D721Med (cell line): ENCODE data around the gene TFCP2.

Experiments used
- DNase-seq: peaks from one replicate; pipeline ENCODE4 v3.0.0; 2011; ENCODE audit warnings: low spot score; ENCODE audit not compliant: insufficient read length
- FAIRE-seq: peaks from 2 replicates; lab custom pipeline; 2011; peaks lifted over from hg19 to GRCh38; lab: Jason Lieb, UNC
- TF ChIP-seq, protein P1 (sequence below): IDR thresholded peaks from 2 replicates; pipeline ENCODE4 v1.5.1; 2012; ENCODE audit warnings: mild to moderate bottlenecking, control low read depth; ENCODE audit not compliant: insufficient read depth; ENCODE audit errors: missing control alignments

The TFCP2 gene

DNA sequence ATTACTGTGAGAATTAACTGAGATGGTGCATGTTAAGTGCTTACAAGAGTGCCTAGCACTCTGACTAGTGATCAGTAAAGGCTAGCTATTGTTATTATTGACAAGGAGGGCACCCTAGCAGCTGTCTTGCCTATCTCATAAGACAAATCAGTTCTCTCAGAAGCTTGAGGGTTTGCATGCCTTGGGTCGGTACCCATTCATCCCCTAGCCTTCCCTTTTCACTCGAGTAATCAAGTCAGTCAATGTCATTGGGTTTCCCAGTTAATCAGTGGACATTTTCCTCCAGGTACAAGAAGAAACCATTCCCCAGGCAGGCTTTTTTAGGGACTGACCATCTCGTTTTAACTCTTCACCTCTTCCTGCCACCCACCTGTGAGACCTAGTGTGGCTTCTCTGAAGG, 10.4 kb upstream of the TFCP2 start:
- TF ChIP-seq, protein P1, sequence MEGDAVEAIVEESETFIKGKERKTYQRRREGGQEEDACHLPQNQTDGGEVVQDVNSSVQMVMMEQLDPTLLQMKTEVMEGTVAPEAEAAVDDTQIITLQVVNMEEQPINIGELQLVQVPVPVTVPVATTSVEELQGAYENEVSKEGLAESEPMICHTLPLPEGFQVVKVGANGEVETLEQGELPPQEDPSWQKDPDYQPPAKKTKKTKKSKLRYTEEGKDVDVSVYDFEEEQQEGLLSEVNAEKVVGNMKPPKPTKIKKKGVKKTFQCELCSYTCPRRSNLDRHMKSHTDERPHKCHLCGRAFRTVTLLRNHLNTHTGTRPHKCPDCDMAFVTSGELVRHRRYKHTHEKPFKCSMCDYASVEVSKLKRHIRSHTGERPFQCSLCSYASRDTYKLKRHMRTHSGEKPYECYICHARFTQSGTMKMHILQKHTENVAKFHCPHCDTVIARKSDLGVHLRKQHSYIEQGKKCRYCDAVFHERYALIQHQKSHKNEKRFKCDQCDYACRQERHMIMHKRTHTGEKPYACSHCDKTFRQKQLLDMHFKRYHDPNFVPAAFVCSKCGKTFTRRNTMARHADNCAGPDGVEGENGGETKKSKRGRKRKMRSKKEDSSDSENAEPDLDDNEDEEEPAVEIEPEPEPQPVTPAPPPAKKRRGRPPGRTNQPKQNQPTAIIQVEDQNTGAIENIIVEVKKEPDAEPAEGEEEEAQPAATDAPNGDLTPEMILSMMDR, result no peak
- no peak for DNase-seq
- no peak for FAIRE-seq

DNA sequence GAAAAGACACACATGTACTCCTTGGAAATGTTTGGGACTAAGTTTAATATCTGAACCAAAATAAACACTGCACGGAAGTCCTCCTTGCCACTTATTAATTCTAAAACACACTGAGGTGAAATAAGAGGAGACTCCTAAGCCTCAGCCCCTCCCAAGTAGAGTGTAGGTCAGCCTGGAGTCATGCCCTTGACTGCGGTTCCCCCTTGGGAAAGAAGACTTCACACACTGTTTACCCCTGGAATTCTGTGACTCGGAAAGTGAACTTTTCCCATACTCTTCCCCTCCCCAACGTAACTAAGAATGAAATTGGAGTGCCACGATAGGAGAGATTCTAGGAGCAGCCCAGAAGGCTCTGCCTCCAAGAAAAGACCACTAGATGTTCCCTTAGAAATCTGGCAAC, 8.6 kb upstream of the TFCP2 start:
- FAIRE-seq (no peak), DNase-seq (no peak)
- TF ChIP-seq, protein P1, result no peak

DNA sequence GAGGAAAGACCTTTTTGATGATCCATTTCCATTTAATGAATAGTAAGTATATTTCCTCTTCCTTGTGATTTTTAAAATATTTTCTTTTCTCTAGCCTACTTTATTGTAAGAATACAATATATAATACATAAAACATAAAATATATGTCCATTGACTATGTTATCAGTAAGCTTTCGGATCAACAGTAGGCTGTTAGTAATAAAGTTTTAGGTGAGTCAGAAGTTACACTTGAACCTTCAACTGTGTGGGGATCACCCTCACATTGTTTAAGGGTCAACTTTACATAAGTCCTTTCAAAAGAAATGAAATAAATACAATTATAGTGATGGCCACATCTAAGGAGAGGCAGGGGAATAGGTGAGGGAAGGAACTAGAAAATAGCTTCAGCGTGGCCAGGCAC, 5.0 kb upstream of the TFCP2 start:
- FAIRE-seq (no peak), DNase-seq (no peak)
- TF ChIP-seq, protein P1, result no peak

DNA sequence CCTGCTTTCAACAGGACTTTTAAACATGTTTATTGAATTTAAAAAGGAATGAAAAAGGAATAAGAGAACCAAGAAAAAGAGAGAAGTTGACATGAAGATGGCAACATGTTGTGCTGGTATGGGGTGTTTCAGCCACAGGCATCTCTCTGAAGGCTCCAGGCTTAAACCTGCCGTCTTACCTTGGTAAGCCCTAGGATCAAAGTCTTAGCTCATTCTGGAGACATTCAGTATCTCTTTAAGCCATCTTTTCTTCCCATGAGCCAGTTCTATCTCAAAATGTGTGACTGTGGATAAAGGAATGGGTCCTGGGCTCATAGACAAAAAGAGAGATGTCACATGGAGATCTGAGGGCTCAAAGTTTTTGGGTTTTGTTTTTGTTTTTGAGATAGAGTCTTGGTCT, 1.6 kb upstream of the TFCP2 start:
- no peak for DNase-seq
- TF ChIP-seq, protein P1, result no peak
- no peak for FAIRE-seq

DNA sequence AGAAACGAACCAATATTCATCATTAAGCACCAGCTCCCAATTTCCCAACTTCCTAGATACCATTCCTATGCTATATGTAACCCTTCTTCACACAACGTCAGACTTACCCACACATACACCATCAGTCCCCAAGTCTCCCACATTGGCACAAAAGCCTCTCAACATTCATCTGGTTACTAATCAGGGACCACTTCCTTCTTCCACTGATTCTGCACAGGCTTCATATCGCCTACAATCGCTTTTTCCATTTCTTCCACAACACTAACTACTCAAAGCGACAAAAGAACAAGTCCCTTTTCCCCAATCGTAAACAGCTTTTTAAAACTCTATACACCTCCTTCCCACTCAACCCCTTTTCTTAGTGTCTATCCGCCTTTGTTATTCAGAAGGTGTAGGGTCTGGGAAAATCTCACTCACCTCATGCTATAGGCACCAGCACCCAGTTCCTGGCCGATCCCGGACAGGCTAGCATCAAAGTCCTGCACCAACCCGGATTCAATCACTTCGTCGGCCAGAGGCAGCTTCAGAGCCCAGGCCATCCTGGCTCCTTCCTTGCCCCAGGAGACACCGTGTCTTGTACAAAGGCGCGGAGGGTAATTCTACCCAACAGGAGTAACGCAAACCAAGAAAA, 936 bp downstream of the TFCP2 start:
- TF ChIP-seq, protein P1, result no peak

DNA sequence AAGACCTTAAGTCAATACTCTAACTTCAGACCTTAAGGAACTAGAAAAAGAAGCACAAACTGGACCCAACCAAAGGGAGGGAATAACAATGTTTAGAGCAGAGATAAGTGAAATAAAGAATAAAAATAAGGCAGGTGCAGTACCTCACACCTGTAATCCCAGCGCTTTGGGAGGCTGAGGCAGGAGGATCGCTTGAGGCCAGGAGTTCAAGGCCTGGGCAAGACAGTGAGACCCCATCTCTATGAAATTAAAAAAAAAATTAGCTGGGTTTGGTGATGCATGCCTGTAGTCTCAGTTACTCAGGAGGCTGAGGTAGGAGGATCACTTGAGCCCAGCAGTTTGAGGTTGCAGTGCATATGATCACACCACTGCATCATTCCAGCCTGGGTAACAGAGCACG, 9.1 kb downstream of the TFCP2 start:
- DNase-seq (no peak), FAIRE-seq (no peak)
- TF ChIP-seq, protein P1, result no peak

More for the DNA sequence above, 936 bp downstream of the TFCP2 start:
- DNase-seq (no peak), FAIRE-seq (no peak)

DNA sequence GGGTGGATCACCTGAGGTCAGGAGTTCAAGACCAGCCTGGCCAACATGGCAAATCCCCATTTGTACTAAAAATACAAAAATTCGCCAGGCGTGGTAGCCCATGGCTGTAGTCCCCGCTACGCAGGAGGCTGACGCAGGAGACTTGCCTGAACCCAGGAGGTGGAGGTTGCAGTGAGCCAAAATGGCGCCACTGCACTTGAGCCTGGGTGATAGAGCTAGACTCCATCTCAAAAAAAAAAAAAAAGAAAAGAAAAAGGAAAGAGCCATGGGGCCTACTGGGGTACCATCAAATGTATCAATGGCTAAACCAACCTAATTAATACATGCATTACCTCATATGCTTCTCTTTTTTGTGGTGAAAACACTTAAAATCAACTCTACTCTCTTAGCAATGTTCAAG, 10.7 kb downstream of the TFCP2 start:
- TF ChIP-seq, protein P1, result no peak
- DNase-seq (no peak), FAIRE-seq (no peak)
